HepG2 (cell line): ENCODE measurements around the gene KCNT2. TPM values are rescaled to one million over a fixed set of nuclear protein-coding genes. Genes with fewer than 3 reads are reported as not detected.
A peak's percentile ranks its signal among the peaks of the same experiment; 100 is the strongest.

Source experiments
- ATAC-seq: fragments of 200-7000 bp; cut with Tn5 transposase; 3 replicates; pipeline ENCODE4 v1.9.1; 2020; ENCODE audit warnings: mild to moderate bottlenecking, moderate library complexity
- BruUV-seq: library from RNA; stranded (reverse); fragments of 400-500 nt; replicated peaks from 2 replicates; lab custom pipeline; 2021; lab: Mats Ljungman, UMichigan
- CTCF ChIA-PET: fragments of 300-600 bp; formaldehyde crosslinking; extraction: SDS; loops from one replicate; lab custom pipeline; 2021; ENCODE audit warnings: low total read pairs, inconsistent platforms, low intra/inter-chr PET ratio; lab: Yijun Ruan, JAX
- POLR2A ChIA-PET: fragments of 350-600 bp; sonication (Branson Sonifier 250); formaldehyde crosslinking; loops from one replicate; lab custom pipeline; 2020; ENCODE audit warnings: antibody characterized with exemption, inconsistent platforms; lab: Yijun Ruan, JAX
- DNase-seq: peaks from one replicate; pipeline ENCODE4 v3.0.0-alpha.2; 2015; ENCODE audit warnings: low spot score
- FAIRE-seq: peaks from 3 replicates; lab custom pipeline; 2011; peaks lifted over from hg19 to GRCh38; lab: Jason Lieb, UNC
- H2AFZ ChIP-seq: one replicate; pipeline ENCODE4 v1.6.1; 2011; ENCODE audit warnings: low read length, inconsistent platforms
- H3K27ac ChIP-seq: fragments of 300-600 bp; 3 replicates; pipeline ENCODE4 v1.8.0; 2011; ENCODE audit warnings: mixed run types, mild to moderate bottlenecking, mixed read lengths, low read length, inconsistent platforms; ENCODE audit not compliant: insufficient read depth; ENCODE audit errors: extremely low read length
- H3K27me3 ChIP-seq, 2 experiments: fragments of 200-600 bp in 1 of 2; 2 replicates in 1 of 2; 3 replicates in 1 of 2; pipeline versions ENCODE4 v1.6.0 to v1.8.0; 2011; ENCODE audit warnings: low read length in 2 of 2, mild to moderate bottlenecking in 2 of 2, moderate library complexity in 2 of 2, inconsistent platforms in 1 of 2; ENCODE audit not compliant: insufficient read depth in 2 of 2, control insufficient read depth in 1 of 2
- H3K36me3 ChIP-seq, 2 experiments: fragments of 200-600 bp in 1 of 2; replicated peaks in 1 of 2; 2 replicates in 1 of 2; 3 replicates in 1 of 2; pipeline versions ENCODE4 v1.5.1 to v1.8.0; 2011; ENCODE audit warnings: low read length in 2 of 2, inconsistent platforms in 1 of 2; ENCODE audit not compliant: insufficient read depth in 2 of 2, control insufficient read depth in 1 of 2
- H3K4me1 ChIP-seq: 2 replicates; pipeline ENCODE4 v1.5.1; 2012; ENCODE audit warnings: low read length, inconsistent platforms; ENCODE audit not compliant: insufficient read depth
- H3K4me2 ChIP-seq: 2 replicates; pipeline ENCODE4 v1.6.0; 2011; ENCODE audit warnings: low read depth, low read length, inconsistent platforms
- H3K4me3 ChIP-seq, 3 experiments: fragments of 200-600 bp in 1 of 3; sonication (generic), shearing (Covaris generic) in 1 of 3; replicated peaks in 1 of 3; 2 replicates each; pipeline ENCODE4 v1.5.1; 2011 to 2016; ENCODE audit warnings: low read length in 3 of 3, inconsistent platforms in 2 of 3, low read depth in 2 of 3, mild to moderate bottlenecking in 2 of 3, control low read depth in 1 of 3, mixed read lengths in 1 of 3; ENCODE audit not compliant: insufficient read depth in 1 of 3
- H3K79me2 ChIP-seq: one replicate; pipeline ENCODE4 v1.6.1; 2011; ENCODE audit warnings: low read length, inconsistent platforms; ENCODE audit not compliant: insufficient read depth
- H3K9ac ChIP-seq: 2 replicates; pipeline ENCODE4 v1.6.0; 2011; ENCODE audit warnings: mild to moderate bottlenecking, low read depth, low read length, inconsistent platforms; ENCODE audit not compliant: insufficient read depth
- H3K9me3 ChIP-seq: 2 replicates; pipeline ENCODE4 v1.5.1; 2012; ENCODE audit warnings: mild to moderate bottlenecking, low read length
- H4K20me1 ChIP-seq: 2 replicates; pipeline ENCODE4 v1.6.0; 2011; ENCODE audit warnings: inconsistent platforms, mild to moderate bottlenecking, low read length, moderate library complexity; ENCODE audit not compliant: insufficient read depth
- CEBPB ChIP-seq: IDR thresholded peaks from 2 replicates; pipeline ENCODE4 v1.6.1; 2011; ENCODE audit warnings: low read depth, low read length, improper control_type of control experiment, borderline replicate concordance
- ELF3 ChIP-seq: IDR thresholded peaks from 2 replicates; pipeline ENCODE4 v1.6.1; 2016; ENCODE audit warnings: missing genetic modification reagents, missing compliant biosample characterization
- ETS1 ChIP-seq: sonication (generic); formaldehyde crosslinking; IDR thresholded peaks from 2 replicates; pipeline ENCODE4 v1.4.0; 2020; ENCODE audit warnings: missing genetic modification reagents
- GATA4 ChIP-seq: sonication (generic); IDR thresholded peaks from 2 replicates; pipeline ENCODE4 v1.6.1; 2016; ENCODE audit warnings: antibody characterized with exemption, low read depth, borderline replicate concordance
- HOXA3 ChIP-seq: sonication (generic); formaldehyde crosslinking; IDR thresholded peaks from 2 replicates; pipeline ENCODE4 v1.5.0; 2020; ENCODE audit warnings: missing genetic modification reagents
- MBNL3 ChIP-seq: fragments of 250-450 bp; sonication (Bioruptor Pico); conservative IDR thresholded peaks from 2 replicates; pipeline ENCODE4 v1.8.0; 2022; ENCODE audit warnings: mild to moderate bottlenecking, inconsistent platforms
- SMYD3 ChIP-seq: sonication (generic); formaldehyde crosslinking; IDR thresholded peaks from 2 replicates; pipeline ENCODE4 v1.8.1; 2023; ENCODE audit warnings: mild to moderate bottlenecking, missing genetic modification reagents
- ZNF451 ChIP-seq: sonication (generic); formaldehyde crosslinking; IDR thresholded peaks from 2 replicates; pipeline ENCODE4 v1.5.0; 2020; ENCODE audit warnings: mild to moderate bottlenecking, missing genetic modification reagents
- ZNF597 ChIP-seq: sonication (generic); formaldehyde crosslinking; IDR thresholded peaks from 2 replicates; pipeline ENCODE4 v1.5.0; 2020; ENCODE audit warnings: missing genetic modification reagents
- ZNF879 ChIP-seq: sonication (generic); formaldehyde crosslinking; IDR thresholded peaks from 2 replicates; pipeline ENCODE4 v1.8.1; 2023; ENCODE audit warnings: missing genetic modification reagents
- WGBS: methylation state at CpG from one replicate; pipeline ENCODE4 v1.1.6; 2017; ENCODE audit warnings: low lambda C conversion rate; 5-methylcytosine and 5-hydroxymethylcytosine counted together
- in situ Hi-C: cut with HindIII; loops from 2 replicates; pipeline ENCODE4 v1.10.0; 2017; ENCODE audit warnings: low pct_unique_long_range_greater_than_20kb; ENCODE audit not compliant: extremely low pct_ligation_motif_present
- intact Hi-C: fragments of 100-400 bp; cut with micrococcal nuclease; formaldehyde crosslinking; loops from one replicate; pipeline ENCODE4 v1.10.0; 2022; ENCODE audit not compliant: unreplicated experiment
- polyA plus RNA-seq, 8 experiments: library from polyadenylated mRNA; depleted of rRNA in 3 of 8; stranded (reverse) in 7 of 8; unstranded in 1 of 8; fragments of >200 nt; fragmentation: Illumina TruSeq in 4 of 8; extraction: Trizol in 4 of 8; gene quantifications; 2 replicates each; pipeline versions ENCODE4 v1.2.1 to v1.2.3, GENCODE V29; 2011 to 2016; ENCODE audit warnings: low read depth in 4 of 8, missing spikeins in 1 of 8, mixed read lengths in 1 of 8; ENCODE audit not compliant: insufficient read depth in 1 of 8
- total RNA-seq, 5 experiments: library from RNA; depleted of rRNA; stranded (reverse); fragments of >200 nt; fragmentation: Illumina TruSeq; extraction: Trizol; gene quantifications; 2 replicates each; pipeline ENCODE4 v1.2.3, GENCODE V29; 2016; ENCODE audit warnings: low read depth in 1 of 5

Gene KCNT2
- total and polyA plus RNA-seq, 2 of the 13 experiments (the other 11 are each of a cell fraction or from before 2014, with no cell fraction given), result not detected

- no peak overlapping the region for H3K27ac ChIP-seq
- no TSS peak for BruUV-seq
- intact Hi-C loops (no loop called here), in situ Hi-C loops (no loop called here)
- H3K4me3 ChIP-seq, result no peak overlapping the region
- no peak overlapping the region for H2AFZ ChIP-seq
- FAIRE-seq (no peak), ATAC-seq (no peak), DNase-seq (no peak)
- no peaks in the 10 kb centered on the region for H3K36me3 ChIP-seq
- 44% methylated on average over 2 of the region's 2 CpGs for whole genome bisulfite sequencing
- H3K79me2 ChIP-seq, result no peaks in the 10 kb centered on the region
- H3K4me1 ChIP-seq, result no peaks in the 10 kb centered on the region
- H3K9me3 ChIP-seq, result no peaks in the 10 kb centered on the region
- H4K20me1 ChIP-seq, result no peaks in the 10 kb centered on the region
- CTCF ChIA-PET, result no interaction called here
- peak; percentile 48; the same call in 1 of the 2 replicates for TF ChIP-seq CEBPB
- TF ChIP-seq ETS1 (CRISPR knock-in tag), result no peak
- TF ChIP-seq ZNF879 (CRISPR knock-in tag), result no peak
- H3K4me2 ChIP-seq, result no peak overlapping the region
- H3K9ac ChIP-seq, result no peak overlapping the region
- POLR2A ChIA-PET, result no interaction called here
- no peaks in the 10 kb centered on the region for H3K27me3 ChIP-seq
Measured at GRCh38 chr1:196462086-196462485, 146.2 kb downstream of the KCNT2 start.

GRCh38 chr1:196461521-196461920 is 146.7 kb downstream of the KCNT2 start:
- in situ Hi-C loops, result no loop called here
- TF ChIP-seq ELF3 (CRISPR knock-in tag) (no peak), ZNF451 (no peak), ZNF597 (no peak), GATA4 (no peak), MBNL3 (CRISPR knock-in tag) (no peak), SMYD3 (CRISPR knock-in tag) (no peak), HOXA3 (CRISPR knock-in tag) (no peak)

More at GRCh38 chr1:196461521-196461920, 146.7 kb downstream of the KCNT2 start:
- CTCF ChIA-PET, result no interaction called here
- Histone ChIP-seq H3K4me2 (no peak overlapping the region), H3K9ac (no peak overlapping the region), H3K9me3 (no peaks in the 10 kb centered on the region), H3K27me3 (no peaks in the 10 kb centered on the region), H4K20me1 (no peaks in the 10 kb centered on the region), H3K4me1 (no peaks in the 10 kb centered on the region), H2AFZ (no peak overlapping the region), H3K36me3 (no peaks in the 10 kb centered on the region), H3K4me3 (no peak overlapping the region), H3K27ac (no peak overlapping the region), H3K79me2 (no peaks in the 10 kb centered on the region)
- DNase-seq (no peak), ATAC-seq (no peak), FAIRE-seq (no peak)
- WGBS, result 56% methylated on average over 3 of the region's 3 CpGs
- no TSS peak for BruUV-seq
- intact Hi-C loops, result no loop called here
- POLR2A ChIA-PET, result no interaction called here
